Right forelimb (tissue), 1 donor: ENCODE results near the gene DAPK1.

Source experiments
- DNase-seq: peaks from one replicate; pipeline ENCODE4 v3.0.0-alpha.2; 2018

Gene DAPK1

GRCh38 chr9:87698069-87698809 lies 200.6 kb downstream of the DAPK1 start:
- no peak for DNase-seq

GRCh38 chr9:87699835-87700234 lies 202.2 kb downstream of the DAPK1 start:
- no peak for DNase-seq

DNA sequence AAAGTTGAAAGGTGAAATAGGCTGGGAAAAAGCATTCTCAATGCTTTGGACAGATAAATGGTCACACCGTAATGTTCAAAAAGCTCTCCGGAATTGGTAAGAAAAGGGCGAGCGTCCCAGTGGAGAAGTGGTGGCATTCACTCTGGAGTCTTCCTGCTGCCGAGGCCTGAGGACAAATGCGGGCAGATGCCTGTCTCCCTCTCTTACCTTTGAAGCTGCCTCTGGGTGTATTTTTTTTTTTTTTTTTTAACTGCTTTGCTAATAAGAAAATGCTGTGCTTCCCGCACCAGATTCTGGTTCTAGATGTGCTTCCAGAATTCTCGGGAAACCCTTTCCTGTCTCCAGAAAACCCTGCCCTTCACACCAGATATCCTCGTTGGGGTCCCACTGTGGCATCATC lies 203.8 kb downstream of the DAPK1 start:
- no peak for DNase-seq

- DNase-seq = no peak
Measured at GRCh38 chr9:87701931-87702421, 204.3 kb downstream of the DAPK1 start.

DNA sequence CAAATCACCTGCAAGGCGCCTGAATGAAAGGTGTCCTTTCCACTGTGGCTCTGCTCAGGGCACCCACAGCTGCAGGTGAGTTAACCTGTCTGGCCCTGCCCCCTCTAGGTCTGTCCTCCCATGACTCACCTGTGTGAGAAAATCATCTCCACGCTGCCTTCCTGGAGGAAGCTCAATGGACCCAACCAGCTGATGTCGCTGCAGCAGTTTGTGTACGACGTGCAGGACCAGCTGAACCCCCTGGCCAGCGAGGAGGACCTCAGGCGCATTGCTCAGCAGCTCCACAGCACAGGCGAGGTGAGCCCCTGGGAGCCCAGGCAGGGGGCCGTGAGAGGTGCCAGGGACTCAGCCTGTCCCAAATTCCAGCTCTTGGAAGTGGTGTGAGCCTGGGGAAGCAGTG lies 205.3 kb downstream of the DAPK1 start:
- no peak for DNase-seq

DNA sequence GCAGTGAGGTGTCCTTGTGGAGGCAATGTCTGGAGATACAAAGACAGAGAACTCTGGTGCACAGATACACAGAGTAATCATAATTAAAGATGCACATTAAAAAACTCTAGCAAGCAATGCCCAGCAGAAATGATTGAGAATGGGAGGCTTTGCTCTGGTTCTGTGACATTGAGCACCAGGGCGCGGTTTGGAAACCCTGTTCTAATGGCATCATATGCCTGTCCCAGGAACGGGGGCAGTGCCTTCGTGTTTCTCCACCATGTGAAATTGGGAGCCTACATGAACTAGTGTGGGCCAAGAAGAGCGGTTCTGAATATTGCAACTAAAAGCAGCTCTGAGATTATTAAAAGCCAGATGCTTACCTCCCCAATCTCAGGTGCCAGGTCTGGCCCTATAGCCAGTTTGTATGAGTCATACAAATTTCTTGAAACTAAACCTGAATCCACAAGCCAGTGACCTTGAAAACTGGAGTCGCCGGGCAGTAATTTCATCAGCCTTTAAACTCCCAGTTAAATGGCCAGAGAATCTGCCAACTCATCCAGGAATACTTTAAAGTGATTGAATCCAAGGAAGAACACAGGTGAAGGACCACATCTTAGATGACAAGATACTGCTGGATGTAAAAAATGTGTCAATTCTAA lies 206.1 kb downstream of the DAPK1 start:
- no peak for DNase-seq

DNA sequence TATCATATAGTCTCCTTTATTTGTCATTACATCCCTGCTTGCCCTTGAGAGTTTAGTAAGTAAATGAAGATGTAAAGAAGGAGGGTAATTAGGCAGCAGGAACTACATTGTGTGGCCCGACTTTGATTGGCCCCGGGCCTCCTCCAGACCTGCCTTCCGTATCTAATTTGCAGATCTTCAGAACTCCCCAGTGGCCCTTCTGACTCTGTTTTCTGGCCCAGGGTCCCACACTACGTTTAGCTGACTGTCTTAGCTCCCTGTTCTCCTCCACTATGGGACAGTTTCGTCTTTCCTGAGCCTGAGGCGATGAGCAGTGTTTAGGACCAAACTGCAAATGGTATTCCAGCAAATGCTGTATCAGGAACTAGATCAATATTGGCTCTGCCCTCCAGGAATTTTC lies 206.7 kb downstream of the DAPK1 start:
- DNase-seq = no peak

DNA sequence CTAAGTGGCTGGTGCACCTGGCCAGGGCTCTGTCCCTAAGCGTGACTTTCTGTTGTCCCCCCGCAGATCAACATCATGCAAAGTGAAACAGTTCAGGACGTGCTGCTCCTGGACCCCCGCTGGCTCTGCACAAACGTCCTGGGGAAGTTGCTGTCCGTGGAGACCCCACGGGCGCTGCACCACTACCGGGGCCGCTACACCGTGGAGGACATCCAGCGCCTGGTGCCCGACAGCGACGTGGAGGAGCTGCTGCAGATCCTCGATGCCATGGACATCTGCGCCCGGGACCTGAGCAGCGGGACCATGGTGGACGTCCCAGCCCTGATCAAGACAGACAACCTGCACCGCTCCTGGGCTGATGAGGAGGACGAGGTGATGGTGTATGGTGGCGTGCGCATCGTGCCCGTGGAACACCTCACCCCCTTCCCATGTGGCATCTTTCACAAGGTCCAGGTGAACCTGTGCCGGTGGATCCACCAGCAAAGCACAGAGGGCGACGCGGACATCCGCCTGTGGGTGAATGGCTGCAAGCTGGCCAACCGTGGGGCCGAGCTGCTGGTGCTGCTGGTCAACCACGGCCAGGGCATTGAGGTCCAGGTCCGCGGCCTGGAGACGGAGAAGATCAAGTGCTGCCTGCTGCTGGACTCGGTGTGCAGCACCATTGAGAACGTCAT lies 208.5 kb downstream of the DAPK1 start:
- no peak for DNase-seq

GRCh38 chr9:87707805-87708506 lies 210.3 kb downstream of the DAPK1 start:
- no peak for DNase-seq

GRCh38 chr9:87708546-87708945 lies 210.9 kb downstream of the DAPK1 start:
- no peak for DNase-seq

DNA sequence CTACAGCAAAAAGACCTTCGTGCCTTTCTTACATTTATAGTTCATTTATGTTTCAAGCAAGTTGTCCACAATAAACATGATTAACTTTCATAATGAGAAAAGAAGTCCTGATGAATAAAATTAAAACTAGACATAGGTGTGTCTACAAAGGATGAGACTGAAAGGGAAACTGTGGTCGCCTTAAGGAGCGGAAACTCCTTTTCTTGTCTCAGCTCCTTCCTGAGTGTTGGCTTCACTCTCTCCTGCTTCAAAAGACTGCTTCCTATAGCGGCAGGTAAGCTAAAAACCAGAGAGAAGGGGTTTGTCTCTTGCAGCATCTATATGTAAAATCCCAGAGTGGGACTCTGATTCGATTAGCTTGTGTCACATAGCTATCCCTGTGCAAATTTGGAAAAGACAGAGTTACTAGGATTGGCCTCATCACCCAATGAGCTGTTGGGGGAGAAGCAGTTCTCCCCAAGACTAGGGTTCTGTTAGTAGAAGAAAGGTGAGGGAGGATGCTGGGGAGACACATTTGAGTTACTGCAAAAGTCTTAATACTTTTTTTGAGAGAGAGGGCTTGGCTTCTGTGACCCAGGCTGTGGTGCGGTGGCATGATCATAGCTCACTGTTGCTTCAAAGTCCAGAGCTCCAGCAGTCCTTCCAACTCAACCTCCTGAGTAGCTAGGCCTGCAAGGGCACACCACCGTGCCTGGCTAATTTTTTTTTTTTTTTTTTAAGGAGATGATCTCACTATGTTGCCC lies 211.5 kb downstream of the DAPK1 start:
- no peak for DNase-seq

DNA sequence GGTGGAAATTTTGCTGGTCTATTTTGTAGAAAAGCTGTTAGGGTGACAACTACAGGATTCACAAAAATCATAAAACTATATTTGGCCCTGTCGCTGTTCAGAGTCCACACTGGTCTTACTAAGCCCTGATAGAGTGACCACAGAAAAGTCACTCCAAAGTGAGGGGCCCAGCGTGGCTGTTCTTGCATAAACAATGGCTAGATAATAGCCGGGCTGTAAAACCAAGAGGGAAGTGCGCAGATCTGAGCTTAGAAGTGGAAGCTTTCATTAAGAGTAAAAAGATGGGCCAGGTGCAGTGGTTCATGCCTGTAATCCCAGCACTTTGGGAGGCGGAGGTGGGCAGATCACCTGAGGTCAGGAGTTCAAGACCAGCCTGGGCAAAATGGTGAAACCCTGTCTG lies 212.8 kb downstream of the DAPK1 start:
- DNase-seq = no peak

GRCh38 chr9:87711857-87712800 lies 214.5 kb downstream of the DAPK1 start:
- DNase-seq = no peak

- DNase-seq = no peak
Measured at GRCh38 chr9:87712801-87713277, 215.2 kb downstream of the DAPK1 start.

DNA sequence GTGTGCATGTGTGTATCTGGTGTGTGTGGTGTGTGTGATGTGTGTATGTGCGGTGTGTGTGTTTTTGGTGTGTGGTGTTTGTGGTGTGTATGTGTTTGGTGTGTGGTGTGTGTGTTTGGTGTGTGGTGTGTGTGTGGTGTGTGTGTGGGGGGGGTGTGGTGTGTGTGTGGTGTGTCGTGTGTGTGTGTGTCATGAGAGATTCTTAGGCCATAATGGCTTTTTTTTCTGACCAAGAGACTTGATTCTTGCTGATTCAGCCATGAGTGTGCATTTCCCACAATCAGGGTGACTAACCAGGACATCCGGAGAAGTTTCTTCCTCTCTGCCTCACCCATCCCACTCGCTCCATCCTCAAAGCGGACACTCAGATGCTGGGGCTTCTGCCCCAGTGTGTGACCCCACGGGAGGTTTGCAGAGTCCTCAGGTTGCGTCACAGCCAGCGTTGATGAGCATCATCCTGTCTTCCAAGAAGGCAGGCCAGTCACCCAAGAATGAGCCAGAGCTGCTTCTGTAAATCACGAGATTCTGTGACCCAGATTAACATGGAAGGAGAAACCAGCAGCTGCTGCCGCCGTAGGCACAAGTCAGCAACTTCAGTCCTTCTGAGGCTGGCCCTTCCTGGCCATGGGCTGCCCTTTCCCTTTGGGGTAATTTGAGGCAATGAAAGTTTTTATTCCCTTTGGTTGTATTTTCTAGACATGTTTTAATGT lies 215.8 kb downstream of the DAPK1 start:
- peak; percentile 55 for DNase-seq

DNA sequence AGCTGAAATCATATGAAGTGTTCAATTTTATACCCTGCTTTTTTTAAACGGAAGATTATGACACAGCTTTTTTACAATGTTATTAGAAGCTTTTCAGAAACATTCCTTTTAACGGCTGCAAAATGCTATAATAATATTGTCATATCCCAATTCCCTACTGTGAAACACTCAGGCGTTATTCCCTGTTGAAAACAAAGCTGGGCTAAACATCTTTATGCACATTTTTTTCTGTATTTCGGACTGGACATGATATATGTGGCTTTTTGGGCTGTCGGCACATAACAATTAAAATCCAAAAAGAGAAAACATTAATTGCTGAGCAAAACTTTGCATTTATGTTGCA lies 216.3 kb downstream of the DAPK1 start:
- DNase-seq = no peak

DNA sequence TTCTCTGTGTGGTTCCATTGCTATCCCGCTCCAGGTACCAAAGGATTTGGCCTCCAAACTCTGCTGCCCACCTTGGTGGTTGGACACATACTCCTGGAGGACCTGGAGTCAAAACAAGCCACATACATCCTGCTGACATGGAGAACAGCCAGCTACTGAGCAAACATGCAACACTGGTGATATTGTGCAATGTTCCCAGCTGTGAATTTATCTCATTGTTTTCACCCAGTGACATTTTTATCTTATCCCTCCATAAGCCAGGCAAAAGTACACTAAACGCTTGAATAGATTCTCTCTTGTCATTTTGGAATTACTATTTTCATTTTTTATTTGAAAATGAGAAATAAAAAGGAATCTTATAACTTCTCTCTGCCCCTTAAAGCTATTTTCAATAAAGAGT lies 217.2 kb downstream of the DAPK1 start:
- DNase-seq = no peak

DNA sequence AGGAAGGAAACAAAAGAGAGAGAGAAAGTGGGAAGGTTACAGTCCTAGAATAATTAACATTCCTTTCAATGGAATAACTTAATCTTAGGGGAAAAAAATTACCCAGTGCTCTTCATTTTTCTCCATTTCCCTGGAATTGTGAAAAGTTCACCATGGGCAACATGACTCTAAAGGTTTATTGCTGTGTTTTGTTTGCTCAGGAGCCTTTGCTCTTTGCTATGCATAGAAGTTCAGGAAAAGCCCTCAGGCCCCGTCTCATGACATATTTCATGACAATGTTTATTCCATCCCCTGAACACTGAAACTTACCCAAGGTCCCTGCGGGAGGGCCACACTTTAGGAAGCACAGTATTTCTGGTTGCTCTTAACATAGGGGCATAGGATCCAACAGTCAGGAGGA lies 218.5 kb downstream of the DAPK1 start:
- DNase-seq = no peak

DNA sequence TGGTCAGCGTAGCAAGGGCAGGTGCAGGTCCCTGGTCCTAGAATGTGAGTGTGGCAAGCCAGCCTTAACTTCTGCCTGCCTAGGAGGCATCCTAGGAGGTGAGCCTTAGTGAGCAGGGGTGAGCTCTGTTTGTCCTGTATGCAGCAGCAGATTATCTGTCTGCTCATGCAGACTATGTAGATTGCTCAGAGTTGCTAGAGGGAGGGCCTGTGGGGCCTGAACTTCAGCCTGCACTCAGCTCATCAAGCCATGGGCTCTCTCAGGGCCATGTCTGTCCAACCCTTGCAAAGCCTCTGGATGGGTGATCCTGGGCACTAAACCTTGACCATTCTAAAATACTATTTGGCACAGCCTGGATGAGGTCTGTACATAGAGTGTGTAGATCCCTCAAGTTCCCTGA lies 219.8 kb downstream of the DAPK1 start:
- no peak for DNase-seq

GRCh38 chr9:87718231-87718630 lies 220.6 kb downstream of the DAPK1 start:
- DNase-seq = no peak
